Epithelial cell of proximal tubule (primary cell): ENCODE results near the gene ERC2. TPM values are rescaled to one million over a fixed set of nuclear protein-coding genes. Genes with fewer than 3 reads are reported as not detected.

Experiments
- DNase-seq: peaks from one replicate; pipeline ENCODE4 v3.0.0-alpha.2; 2011; ENCODE audit warnings: low read depth
- H3K4me3 ChIP-seq: 2 replicates; pipeline ENCODE4 v1.5.1; 2011; ENCODE audit warnings: low read depth, mild to moderate bottlenecking, low read length
- CTCF ChIP-seq: conservative IDR thresholded peaks from 2 replicates; pipeline ENCODE4 v1.5.1; 2012; ENCODE audit warnings: low read depth, mild to moderate bottlenecking, low read length
- total RNA-seq: library from RNA; depleted of rRNA; stranded (reverse); fragments of >200 nt; gene quantifications from 2 replicates; pipeline ENCODE4 v1.2.3, GENCODE V29; 2015

ERC2 gene
- total RNA-seq, 1 donor from 2014 or later: 2.7 TPM

DNA sequence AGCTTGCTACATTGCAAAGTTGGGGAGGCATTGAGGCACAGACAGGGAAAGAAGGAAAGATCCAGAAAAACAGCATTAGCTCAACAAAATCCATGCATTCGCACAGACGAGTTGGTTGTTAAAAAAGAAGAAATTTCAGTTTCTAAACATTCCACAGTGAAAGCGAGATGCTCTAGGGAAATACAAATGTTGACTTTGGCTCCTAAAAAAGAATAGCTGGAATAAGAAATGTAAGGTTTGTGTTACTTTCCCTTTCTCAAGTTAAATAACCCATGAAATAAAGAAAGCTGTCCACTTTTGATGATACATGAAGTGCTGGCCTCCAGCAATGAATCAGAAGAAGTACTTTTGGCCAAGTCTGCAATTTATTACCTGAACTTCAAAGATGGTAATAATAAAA is 465.1 kb downstream of the ERC2 start:
- TF ChIP-seq CTCF: no peak
- DNase-seq: no peak
- H3K4me3 ChIP-seq: no peak overlapping the region

DNA sequence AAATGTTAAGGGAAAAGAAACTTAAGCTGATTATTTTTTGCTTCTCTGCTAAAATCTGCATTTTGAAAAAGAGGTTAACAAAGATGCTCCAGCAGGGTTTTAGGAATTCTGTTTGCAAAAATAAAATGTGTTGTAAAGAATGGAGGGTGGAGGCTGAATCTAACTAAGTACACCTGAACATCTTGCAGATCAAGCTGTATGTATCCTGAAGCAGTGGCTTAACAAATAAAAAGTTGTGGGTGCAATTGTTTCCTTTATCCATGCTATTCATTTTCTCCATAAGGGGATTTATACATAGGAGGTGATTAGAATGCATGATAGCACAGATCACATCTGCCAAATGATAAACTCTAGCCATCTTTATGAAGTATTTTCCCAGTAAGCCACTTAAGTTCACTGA is 466.3 kb downstream of the ERC2 start:
- DNase-seq: no peak
- TF ChIP-seq CTCF: no peak
- no peak overlapping the region for H3K4me3 ChIP-seq

DNA sequence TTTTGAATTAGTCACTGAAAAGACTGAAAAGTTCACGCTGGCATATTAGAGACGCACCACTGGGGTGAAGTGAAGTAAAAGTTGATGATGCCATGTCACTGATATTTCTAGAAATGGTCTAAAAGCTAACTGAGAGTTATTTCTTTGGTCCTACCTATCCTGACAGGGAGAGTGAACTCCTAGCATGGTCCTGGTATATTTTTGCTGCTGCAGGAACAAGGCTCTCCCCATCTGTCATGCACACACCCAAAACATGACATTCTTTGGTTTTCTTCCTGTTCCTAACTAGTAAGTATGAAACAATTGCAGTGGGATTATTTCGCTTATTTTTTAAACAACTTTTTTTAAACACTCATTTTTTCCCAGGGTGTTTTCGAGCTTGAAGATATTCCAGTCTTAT is 466.7 kb downstream of the ERC2 start:
- H3K4me3 ChIP-seq: no peak overlapping the region
- DNase-seq: peak; percentile 12
- TF ChIP-seq CTCF: no peak

- DNase-seq: no peak
- H3K4me3 ChIP-seq: no peak overlapping the region
- TF ChIP-seq CTCF: no peak
Observed at GRCh38 chr3:55989366-55989765, 478.9 kb downstream of the ERC2 start.

GRCh38 chr3:55988905-55989304 is 479.4 kb downstream of the ERC2 start:
- H3K4me3 ChIP-seq: no peak overlapping the region
- DNase-seq: no peak
- TF ChIP-seq CTCF: no peak

DNA sequence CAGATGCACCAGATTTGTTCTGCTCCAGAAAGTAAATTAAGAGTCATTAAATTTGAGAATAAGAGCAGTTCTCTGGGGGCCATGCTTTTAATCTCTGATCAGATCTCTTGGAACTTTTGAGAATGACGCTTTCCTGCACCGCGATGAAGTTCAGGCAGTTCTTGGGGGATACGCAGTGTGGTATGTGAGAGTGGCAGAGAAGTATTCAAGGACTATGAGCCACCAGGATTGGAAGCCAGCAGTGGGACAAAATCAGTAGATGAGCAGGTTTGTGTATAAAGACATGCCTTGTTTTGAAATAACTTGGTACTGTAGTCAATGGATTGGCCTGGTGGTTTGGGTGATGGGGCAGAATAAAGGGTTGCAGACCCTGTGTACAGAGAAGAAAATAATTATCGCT is 483.6 kb downstream of the ERC2 start:
- no peak for TF ChIP-seq CTCF
- DNase-seq: no peak
- no peak overlapping the region for H3K4me3 ChIP-seq

DNA sequence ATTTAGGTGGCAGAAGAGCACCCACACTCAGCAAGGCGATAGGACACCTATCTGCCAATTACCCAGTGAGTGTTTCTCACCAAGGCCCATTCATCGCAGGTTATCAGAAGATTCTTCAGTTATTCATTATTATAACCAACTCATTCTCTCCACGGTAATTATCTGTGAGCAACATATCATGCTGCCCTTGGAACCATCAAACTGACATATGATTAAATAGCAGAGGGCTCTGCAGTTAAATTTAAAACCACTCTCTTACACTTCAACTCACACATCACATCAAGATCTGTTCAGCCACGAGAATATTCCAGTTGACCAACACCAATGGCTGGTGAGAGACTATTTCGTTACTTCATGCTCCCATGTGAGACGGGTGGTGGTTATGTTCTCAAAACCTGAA is 489.3 kb downstream of the ERC2 start:
- no peak for DNase-seq
- no peak overlapping the region for H3K4me3 ChIP-seq
- no peak for TF ChIP-seq CTCF
